Esophagus squamous epithelium (tissue), 4 donors: Measurements from ENCODE around the gene GPC6.

ENCODE experiments used
- POLR2A ChIP-seq, 4 donors: fragments of 450-650 bp; IDR thresholded peaks; one replicate each; pipeline ENCODE4 v1.6.1; 2017; ENCODE audit warnings: antibody characterized with exemption in 4 of 4, mild to moderate bottlenecking in 4 of 4, moderate library complexity in 3 of 4
- TF ChIP-seq, protein P1 (sequence below), 6 experiments: fragments of 450-650 bp in 4 of 6; fragments of 200-600 bp in 2 of 6; sonication (generic) in 2 of 6; IDR thresholded peaks; one replicate each; pipeline ENCODE4 v1.5.1; 2016 to 2019; ENCODE audit warnings: antibody characterized with exemption in 6 of 6, mild to moderate bottlenecking in 4 of 6, moderate library complexity in 4 of 6

DNA sequence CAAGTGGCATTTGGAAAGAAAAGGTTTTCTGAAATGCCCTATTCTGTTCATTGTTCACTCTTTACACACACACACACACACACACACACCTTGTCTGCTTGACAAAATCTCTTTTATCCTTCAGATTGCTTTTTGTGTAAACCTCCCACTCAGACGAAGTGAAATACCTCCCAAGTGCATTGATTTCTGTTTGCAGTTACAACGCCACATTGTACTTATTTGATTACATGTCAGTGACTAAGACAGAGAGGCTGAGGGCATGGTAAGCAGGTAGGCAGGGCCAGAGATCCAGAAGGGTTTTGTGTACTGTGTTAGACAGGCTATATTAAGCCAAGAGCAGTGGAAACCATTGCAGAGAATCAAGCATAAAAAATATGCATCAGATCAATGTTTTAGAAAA is 561.8 kb downstream of the GPC6 start:
- TF ChIP-seq, protein P1, sequence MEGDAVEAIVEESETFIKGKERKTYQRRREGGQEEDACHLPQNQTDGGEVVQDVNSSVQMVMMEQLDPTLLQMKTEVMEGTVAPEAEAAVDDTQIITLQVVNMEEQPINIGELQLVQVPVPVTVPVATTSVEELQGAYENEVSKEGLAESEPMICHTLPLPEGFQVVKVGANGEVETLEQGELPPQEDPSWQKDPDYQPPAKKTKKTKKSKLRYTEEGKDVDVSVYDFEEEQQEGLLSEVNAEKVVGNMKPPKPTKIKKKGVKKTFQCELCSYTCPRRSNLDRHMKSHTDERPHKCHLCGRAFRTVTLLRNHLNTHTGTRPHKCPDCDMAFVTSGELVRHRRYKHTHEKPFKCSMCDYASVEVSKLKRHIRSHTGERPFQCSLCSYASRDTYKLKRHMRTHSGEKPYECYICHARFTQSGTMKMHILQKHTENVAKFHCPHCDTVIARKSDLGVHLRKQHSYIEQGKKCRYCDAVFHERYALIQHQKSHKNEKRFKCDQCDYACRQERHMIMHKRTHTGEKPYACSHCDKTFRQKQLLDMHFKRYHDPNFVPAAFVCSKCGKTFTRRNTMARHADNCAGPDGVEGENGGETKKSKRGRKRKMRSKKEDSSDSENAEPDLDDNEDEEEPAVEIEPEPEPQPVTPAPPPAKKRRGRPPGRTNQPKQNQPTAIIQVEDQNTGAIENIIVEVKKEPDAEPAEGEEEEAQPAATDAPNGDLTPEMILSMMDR (IDR thresholded peaks at IDR 0.05) = no peak
- TF ChIP-seq POLR2A (IDR thresholded peaks at IDR 0.05) = no peak
